NB4 (cell line): ENCODE measurements around the gene PCSK7.

ENCODE experiments used
- CTCF ChIP-seq: IDR thresholded peaks from one replicate; pipeline ENCODE4 v1.5.1; 2012; ENCODE audit warnings: low read depth, low read length
- MAX ChIP-seq: IDR thresholded peaks from 2 replicates; pipeline ENCODE4 v1.6.1; 2011; ENCODE audit warnings: low read depth, low read length
- MYC ChIP-seq: IDR thresholded peaks from 2 replicates; pipeline ENCODE4 v1.6.1; 2011; ENCODE audit warnings: low read depth, low read length
- POLR2A ChIP-seq: IDR thresholded peaks from 2 replicates; pipeline ENCODE4 v1.6.1; 2011; ENCODE audit warnings: mild to moderate bottlenecking; ENCODE audit not compliant: insufficient read length; ENCODE audit errors: extremely low read depth

- TF ChIP-seq CTCF (no peak), POLR2A (no peak), MAX (no peak), MYC (no peak)
These were observed 2.0 kb downstream of the PCSK7 start for GRCh38 chr11:117229931-117230285.
